Adipocyte (in vitro differentiated cells): ENCODE results near the gene CHRNE.
"Not testable (repeated sequence)": the region's sequence is repeated elsewhere in the genome, so short reads cannot be mapped to it uniquely, and the experiment has no call there.

Experiments used
- DNase-seq: peaks from one replicate; pipeline ENCODE4 v3.0.0-alpha.2; 2015; ENCODE audit warnings: low read depth
- H3K27me3 ChIP-seq: replicated peaks from 2 replicates; pipeline ENCODE4 v1.7.0; 2013; ENCODE audit warnings: mild to moderate bottlenecking, low read length, moderate library complexity; ENCODE audit not compliant: control insufficient read depth, insufficient read depth
- H3K36me3 ChIP-seq: 2 replicates; pipeline ENCODE4 v1.7.0; 2013; ENCODE audit warnings: low read length, mild to moderate bottlenecking, moderate library complexity; ENCODE audit not compliant: control insufficient read depth, insufficient read depth, severe bottlenecking
- H3K4me1 ChIP-seq: 2 replicates; pipeline ENCODE4 v1.7.0; 2013; ENCODE audit warnings: mild to moderate bottlenecking, low read length, moderate library complexity; ENCODE audit not compliant: control insufficient read depth, insufficient read depth
- H3K4me3 ChIP-seq: 2 replicates; pipeline ENCODE4 v1.7.0; 2013; ENCODE audit warnings: mild to moderate bottlenecking, low read length, moderate library complexity
- H3K9ac ChIP-seq: 2 replicates; pipeline ENCODE4 v1.7.0; 2013; ENCODE audit warnings: mild to moderate bottlenecking, low read length, moderate library complexity
- H3K9me3 ChIP-seq: 2 replicates; pipeline ENCODE4 v1.7.0; 2013; ENCODE audit warnings: mild to moderate bottlenecking, low read length, moderate library complexity; ENCODE audit not compliant: control insufficient read depth

Gene CHRNE

DNA sequence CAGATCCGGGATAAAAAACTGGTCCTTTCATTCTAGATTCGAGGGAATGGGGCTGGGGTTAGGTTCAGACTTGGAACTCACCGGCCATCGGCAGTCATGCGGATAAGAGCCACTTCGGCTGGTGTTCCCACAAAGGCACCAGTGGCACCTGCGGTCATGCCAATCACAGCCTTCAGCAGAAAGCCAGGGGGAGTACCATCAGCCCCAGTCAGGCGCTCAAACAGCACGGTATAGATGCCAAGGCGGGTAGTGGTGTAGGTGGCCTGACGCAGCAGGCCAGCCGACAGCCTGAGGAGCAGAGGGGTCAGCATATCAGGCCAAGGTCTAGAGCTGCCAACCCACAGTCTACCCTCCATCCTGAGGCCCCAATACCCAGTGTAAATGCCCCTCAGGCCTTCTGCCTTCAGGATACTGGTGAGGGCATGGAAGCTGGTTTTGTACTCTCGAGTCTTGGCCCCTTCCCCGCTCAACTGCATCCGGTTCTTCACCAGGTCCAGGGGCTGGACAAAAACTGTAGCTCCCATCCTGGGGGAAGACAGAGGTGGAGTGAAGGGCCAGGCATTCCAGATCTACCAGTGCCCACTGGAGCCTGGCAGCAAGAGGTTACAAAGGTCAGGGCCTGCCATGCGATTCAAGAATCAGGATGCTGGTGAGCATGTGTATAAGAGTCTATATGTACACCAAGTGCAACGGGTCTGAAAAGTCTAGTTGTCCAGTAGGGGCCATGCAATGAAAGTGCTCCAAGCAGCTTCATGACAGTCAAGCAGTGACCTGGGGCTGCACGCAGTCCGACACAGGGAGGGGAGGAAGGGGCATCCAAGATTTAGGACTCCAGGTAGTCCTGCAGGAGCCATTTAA, 36.0 kb upstream of the CHRNE start:
- DNase-seq, result peak; percentile 21
- Histone ChIP-seq H3K4me1 (peaks cover 42% of the 10 kb centered on the region), H3K9me3 (no peaks in the 10 kb centered on the region), H3K9ac (peak overlapping the region; percentile 99), H3K27me3 (no peaks in the 10 kb centered on the region), H3K4me3 (peak overlapping the region; percentile 97), H3K36me3 (peaks cover 44% of the 10 kb centered on the region)

GRCh38 chr17:4938069-4938491, 35.2 kb upstream of the CHRNE start:
- no peak overlapping the region for H3K4me3 ChIP-seq
- peaks cover 36% of the 10 kb centered on the region for H3K36me3 ChIP-seq
- H3K4me1 ChIP-seq, result peaks cover 38% of the 10 kb centered on the region
- no peak for DNase-seq
- H3K9ac ChIP-seq, result peak overlapping the region; percentile 99
- H3K9me3 ChIP-seq, result no peaks in the 10 kb centered on the region
- H3K27me3 ChIP-seq, result no peaks in the 10 kb centered on the region

DNA sequence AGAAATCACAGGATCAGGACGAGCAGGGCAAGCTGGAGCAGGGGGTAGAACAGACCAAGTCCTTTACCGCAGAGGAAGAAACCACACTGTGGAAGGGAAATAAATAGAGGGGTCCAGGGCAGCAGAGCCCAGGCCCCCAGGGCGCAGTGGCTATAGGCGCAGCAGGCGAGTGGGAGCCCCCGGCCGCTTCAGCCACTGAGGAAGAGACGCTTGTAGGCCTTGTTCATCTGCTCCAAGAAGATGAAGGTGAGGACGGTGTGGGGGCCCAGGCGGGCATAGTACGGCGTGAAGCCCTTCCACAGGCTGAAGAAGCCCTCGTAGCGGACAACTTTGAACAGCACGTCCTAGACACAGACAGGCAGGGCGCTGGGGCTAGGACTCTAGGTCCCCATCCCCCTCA, 34.7 kb upstream of the CHRNE start:
- H3K9me3 ChIP-seq, result no peaks in the 10 kb centered on the region
- H3K9ac ChIP-seq, result no peak overlapping the region
- H3K4me3 ChIP-seq, result no peak overlapping the region
- H3K27me3 ChIP-seq, result no peaks in the 10 kb centered on the region
- H3K36me3 ChIP-seq, result peaks cover 30% of the 10 kb centered on the region
- H3K4me1 ChIP-seq, result peaks cover 34% of the 10 kb centered on the region
- DNase-seq, result no peak

DNA sequence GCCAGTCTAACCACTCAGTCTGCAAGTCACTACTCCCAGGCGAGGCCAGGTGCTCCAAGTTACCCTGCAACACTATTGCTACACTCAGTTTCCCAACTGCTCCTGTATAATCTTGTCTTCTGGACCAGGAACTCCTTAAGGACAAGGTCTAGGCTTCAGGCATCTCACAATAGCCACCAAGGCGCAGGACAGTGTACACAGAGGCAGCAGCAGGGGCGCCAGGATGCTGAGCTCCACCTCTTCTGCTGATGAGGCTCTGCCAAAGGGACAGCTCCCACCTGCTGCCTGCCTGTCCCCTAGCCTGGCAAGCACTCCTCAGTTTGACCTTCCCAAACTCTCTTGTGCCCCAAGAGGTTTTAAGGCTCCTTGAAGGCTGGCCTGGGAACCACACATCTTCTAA, 33.5 kb upstream of the CHRNE start:
- Histone ChIP-seq H3K27me3 (no peaks in the 10 kb centered on the region), H3K4me1 (peaks cover 28% of the 10 kb centered on the region), H3K36me3 (peaks cover 28% of the 10 kb centered on the region), H3K9ac (no peak overlapping the region), H3K4me3 (no peak overlapping the region), H3K9me3 (no peaks in the 10 kb centered on the region)
- DNase-seq, result no peak

GRCh38 chr17:4935650-4936049, 32.8 kb upstream of the CHRNE start:
- no peak overlapping the region for H3K9ac ChIP-seq
- H3K4me3 ChIP-seq, result no peak overlapping the region
- peaks cover 28% of the 10 kb centered on the region for H3K36me3 ChIP-seq
- no peak for DNase-seq
- H3K27me3 ChIP-seq, result no peaks in the 10 kb centered on the region
- H3K4me1 ChIP-seq, result peaks cover 22% of the 10 kb centered on the region
- no peaks in the 10 kb centered on the region for H3K9me3 ChIP-seq

- H3K9me3 ChIP-seq, result no peaks in the 10 kb centered on the region
- peaks cover 22% of the 10 kb centered on the region for H3K4me1 ChIP-seq
- peak overlapping the region; percentile 57 for H3K9ac ChIP-seq
- no peaks in the 10 kb centered on the region for H3K27me3 ChIP-seq
- peak; percentile 4 for DNase-seq
- H3K4me3 ChIP-seq, result no peak overlapping the region
- H3K36me3 ChIP-seq, result peaks cover 28% of the 10 kb centered on the region
These were observed 31.5 kb upstream of the CHRNE start for GRCh38 chr17:4934173-4934979.

GRCh38 chr17:4933646-4934045, 30.7 kb upstream of the CHRNE start:
- H3K9me3 ChIP-seq, result no peaks in the 10 kb centered on the region
- peaks cover 16% of the 10 kb centered on the region for H3K4me1 ChIP-seq
- no peaks in the 10 kb centered on the region for H3K27me3 ChIP-seq
- H3K4me3 ChIP-seq, result no peak overlapping the region
- no peak for DNase-seq
- peak overlapping the region; percentile 57 for H3K9ac ChIP-seq
- peaks cover 28% of the 10 kb centered on the region for H3K36me3 ChIP-seq

DNA sequence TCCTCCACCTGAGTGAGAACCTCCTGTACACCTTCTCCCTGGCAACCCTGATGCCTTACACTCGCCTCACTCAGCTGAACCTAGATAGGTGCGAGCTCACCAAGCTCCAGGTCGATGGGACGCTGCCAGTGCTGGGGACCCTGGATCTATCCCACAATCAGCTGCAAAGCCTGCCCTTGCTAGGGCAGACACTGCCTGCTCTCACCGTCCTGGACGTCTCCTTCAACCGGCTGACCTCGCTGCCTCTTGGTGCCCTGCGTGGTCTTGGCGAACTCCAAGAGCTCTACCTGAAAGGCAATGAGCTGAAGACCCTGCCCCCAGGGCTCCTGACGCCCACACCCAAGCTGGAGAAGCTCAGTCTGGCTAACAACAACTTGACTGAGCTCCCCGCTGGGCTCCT, 29.9 kb upstream of the CHRNE start:
- Histone ChIP-seq H3K4me3 (no peak overlapping the region), H3K36me3 (peaks cover 21% of the 10 kb centered on the region), H3K9me3 (no peaks in the 10 kb centered on the region), H3K9ac (no peak overlapping the region), H3K4me1 (peaks cover 8% of the 10 kb centered on the region), H3K27me3 (no peaks in the 10 kb centered on the region)
- no peak for DNase-seq

DNA sequence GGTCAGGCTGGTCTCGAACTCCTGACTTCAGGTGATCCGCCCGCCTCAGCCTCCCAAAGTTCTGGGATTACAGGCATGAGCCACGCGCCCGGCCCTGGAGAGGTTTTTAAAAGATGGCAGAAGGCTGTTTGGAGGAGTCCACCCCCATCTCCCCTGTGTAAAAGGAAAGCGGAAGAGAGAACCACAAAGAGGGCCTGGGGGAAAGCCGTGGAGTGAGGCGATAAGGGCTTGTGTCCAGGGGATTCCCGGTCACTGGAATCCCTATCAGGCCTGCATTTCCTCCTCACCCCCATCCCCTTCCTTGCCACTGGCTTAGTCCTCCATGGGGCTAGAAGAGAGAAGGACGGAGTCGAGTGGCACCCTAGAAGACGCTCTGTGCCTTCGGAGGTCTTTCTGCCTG, 29.1 kb upstream of the CHRNE start, which contains the start of gene GP1BA:
TSS of gene GP1BA (plus strand) at position 315 of the 400 bp plus-strand sequence. CDS start 328 bp downstream, outside the sequence.
- H3K9ac ChIP-seq, result no peak within 1 kb of the TSS
- no peak for DNase-seq
- peaks cover 13% of the 10 kb centered on the region for H3K36me3 ChIP-seq
- H3K4me3 ChIP-seq, result no peak within 1 kb of the TSS
- no peaks in the 10 kb centered on the region for H3K9me3 ChIP-seq
- no peaks in the 10 kb centered on the region for H3K27me3 ChIP-seq
- H3K4me1 ChIP-seq, result peaks cover 8% of the 10 kb centered on the region

GRCh38 chr17:4928881-4929280, 26.0 kb upstream of the CHRNE start:
- Histone ChIP-seq H3K36me3 (no peaks in the 10 kb centered on the region), H3K9ac (no peak overlapping the region), H3K4me1 (peaks cover under 1% of the 10 kb centered on the region), H3K27me3 (no peaks in the 10 kb centered on the region), H3K9me3 (no peaks in the 10 kb centered on the region), H3K4me3 (no peak overlapping the region)
- no peak for DNase-seq

DNA sequence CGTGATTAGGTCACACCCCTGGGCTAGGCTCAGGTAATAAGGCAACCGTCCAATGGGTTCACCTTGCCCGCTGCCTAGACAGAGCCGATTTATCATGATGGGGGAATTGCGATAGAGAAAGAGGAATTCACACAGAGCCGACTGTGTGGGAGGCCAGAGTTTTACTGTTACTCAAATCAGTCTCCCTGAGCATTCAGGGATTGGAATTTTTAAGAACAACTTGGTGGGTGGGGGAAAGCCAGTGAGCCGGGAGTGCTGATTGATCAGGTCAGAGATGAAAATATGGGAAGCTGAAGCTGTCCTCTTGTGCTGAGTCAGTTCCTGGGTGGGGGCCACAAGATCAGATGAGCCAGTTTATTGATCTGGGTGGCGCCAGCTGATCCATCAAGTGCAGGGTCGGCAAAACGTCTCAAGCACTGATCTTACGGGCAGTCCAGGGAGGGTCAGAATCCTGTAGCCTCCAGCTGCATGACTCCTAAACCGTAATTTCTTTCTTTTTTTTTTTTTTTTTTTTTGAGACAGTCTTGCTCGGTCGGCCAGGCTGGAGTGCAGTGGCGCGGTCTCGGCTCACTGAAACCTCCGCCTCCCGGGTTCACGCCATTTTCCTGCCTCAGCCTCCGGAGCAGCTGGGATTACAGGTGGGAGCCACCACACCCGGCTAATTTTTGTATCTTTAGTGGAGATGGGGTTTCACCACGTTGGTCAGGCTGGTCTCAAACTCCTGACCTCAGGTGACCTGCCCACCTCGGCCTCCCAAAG, 23.9 kb upstream of the CHRNE start:
- not testable (repeated sequence) for DNase-seq, H3K36me3 ChIP-seq, H3K4me1 ChIP-seq, H3K4me3 ChIP-seq, H3K9ac ChIP-seq, H3K9me3 ChIP-seq, H3K27me3 ChIP-seq
